PFSK-1 (cell line): ENCODE data around the gene SLC12A4.
"Not testable (repeated sequence)": the region's sequence is repeated elsewhere in the genome, so short reads cannot be mapped to it uniquely, and the experiment has no call there.

Experiments
- FOXP2 ChIP-seq: optimal IDR thresholded peaks from 2 replicates; pipeline ENCODE3; 2011; ENCODE audit warnings: borderline replicate concordance, control low read depth, inconsistent platforms; ENCODE audit not compliant: insufficient read depth; ENCODE audit errors: extremely low read length, extremely low read depth
- POLR2AphosphoS5 ChIP-seq: IDR thresholded peaks from 2 replicates; pipeline ENCODE4 v1.6.1; 2012; ENCODE audit warnings: low read depth, mild to moderate bottlenecking, control low read depth, low read length, moderate library complexity
- SIN3A ChIP-seq: IDR thresholded peaks from 2 replicates; pipeline ENCODE4 v1.6.1; 2012; ENCODE audit warnings: mild to moderate bottlenecking, low read length, moderate library complexity, borderline replicate concordance; ENCODE audit not compliant: insufficient read depth
- TAF1 ChIP-seq: IDR thresholded peaks from 2 replicates; pipeline ENCODE4 v1.6.1; 2012; ENCODE audit warnings: low read length, control low read depth, borderline replicate concordance; ENCODE audit not compliant: insufficient read depth
- TF ChIP-seq, protein P1 (sequence below), 2 experiments: IDR thresholded peaks; 2 replicates each; pipeline versions ENCODE4 v1.6.1 to v1.8.0; 2011 to 2012; ENCODE audit warnings: low read depth in 2 of 2, low read length in 2 of 2, control low read depth in 1 of 2, inconsistent platforms in 1 of 2, mild to moderate bottlenecking in 1 of 2, moderate library complexity in 1 of 2; ENCODE audit not compliant: insufficient read depth in 1 of 2

SLC12A4 gene

DNA sequence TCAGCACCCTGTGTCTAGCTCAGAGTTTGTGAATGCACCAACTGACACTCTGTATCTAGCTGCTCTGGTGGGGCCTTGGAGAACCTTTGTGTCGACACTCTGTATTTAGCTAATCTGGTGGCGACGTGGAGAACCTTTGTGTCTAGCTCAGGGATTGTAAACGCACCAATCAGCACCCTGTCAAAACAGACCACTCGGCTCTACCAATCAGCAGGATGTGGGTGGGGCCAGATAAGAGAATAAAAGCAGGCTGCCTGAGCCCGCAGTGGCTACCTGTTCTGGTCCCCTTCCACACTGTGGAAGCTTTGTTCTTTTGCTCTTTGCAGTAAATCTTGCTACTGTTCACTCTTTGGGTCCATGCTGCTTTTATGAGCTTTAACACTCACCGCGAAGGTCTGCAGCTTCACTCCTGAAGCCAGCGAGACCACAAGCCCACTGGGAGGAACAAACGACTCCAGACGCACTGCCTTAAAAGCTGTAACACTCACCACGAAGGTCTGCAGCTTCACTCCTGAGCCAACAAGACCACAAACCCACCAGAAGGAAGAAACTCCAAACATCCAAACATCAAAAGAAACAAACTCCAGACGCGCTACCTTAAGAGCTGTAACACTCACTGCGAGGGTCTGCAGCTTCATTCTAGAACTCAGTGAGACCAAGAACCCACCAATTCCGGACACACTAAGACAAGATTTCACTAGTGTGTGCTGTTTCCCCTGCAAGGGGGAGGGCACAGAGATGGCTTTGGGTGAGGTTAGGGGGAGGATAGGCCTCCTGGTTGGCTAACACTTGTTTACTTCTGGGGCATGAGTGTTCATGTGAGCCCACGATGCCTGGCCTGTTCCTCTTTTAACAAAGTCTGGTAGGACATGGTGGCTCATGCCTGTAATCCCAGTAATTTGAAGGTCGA lies 30.6 kb upstream of the SLC12A4 start, which contains the start of gene DPEP2:
DPEP2 (minus strand) TSS at position 706 of the 910 bp plus-strand sequence. CDS start 6,272 bp downstream, outside the sequence.
- TF ChIP-seq SIN3A, FOXP2, POLR2AphosphoS5: not testable (repeated sequence)

DNA sequence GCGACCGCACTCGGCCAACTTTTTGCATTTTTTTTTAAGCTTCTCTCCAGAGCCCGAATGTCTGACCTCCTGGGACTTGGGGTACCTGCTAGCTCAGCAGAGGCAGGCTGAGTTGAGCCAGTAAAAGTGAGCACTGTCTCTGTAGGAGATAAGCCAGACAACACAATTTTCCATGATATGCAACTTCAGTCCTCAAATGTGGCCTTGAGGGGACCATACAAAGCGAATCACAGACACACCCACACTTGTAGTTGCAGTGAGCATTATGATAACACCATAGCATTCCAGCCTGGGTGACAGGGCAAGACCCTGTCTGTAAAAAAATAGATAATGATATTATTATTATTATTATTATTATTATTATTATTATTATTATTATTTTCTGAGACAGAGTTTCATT lies 28.2 kb upstream of the SLC12A4 start:
- TF ChIP-seq SIN3A, result no peak
- TF ChIP-seq, protein P1, sequence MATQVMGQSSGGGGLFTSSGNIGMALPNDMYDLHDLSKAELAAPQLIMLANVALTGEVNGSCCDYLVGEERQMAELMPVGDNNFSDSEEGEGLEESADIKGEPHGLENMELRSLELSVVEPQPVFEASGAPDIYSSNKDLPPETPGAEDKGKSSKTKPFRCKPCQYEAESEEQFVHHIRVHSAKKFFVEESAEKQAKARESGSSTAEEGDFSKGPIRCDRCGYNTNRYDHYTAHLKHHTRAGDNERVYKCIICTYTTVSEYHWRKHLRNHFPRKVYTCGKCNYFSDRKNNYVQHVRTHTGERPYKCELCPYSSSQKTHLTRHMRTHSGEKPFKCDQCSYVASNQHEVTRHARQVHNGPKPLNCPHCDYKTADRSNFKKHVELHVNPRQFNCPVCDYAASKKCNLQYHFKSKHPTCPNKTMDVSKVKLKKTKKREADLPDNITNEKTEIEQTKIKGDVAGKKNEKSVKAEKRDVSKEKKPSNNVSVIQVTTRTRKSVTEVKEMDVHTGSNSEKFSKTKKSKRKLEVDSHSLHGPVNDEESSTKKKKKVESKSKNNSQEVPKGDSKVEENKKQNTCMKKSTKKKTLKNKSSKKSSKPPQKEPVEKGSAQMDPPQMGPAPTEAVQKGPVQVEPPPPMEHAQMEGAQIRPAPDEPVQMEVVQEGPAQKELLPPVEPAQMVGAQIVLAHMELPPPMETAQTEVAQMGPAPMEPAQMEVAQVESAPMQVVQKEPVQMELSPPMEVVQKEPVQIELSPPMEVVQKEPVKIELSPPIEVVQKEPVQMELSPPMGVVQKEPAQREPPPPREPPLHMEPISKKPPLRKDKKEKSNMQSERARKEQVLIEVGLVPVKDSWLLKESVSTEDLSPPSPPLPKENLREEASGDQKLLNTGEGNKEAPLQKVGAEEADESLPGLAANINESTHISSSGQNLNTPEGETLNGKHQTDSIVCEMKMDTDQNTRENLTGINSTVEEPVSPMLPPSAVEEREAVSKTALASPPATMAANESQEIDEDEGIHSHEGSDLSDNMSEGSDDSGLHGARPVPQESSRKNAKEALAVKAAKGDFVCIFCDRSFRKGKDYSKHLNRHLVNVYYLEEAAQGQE (IDR thresholded peaks at IDR 0.05; ENCODE audit: insufficient read depth in 1 of 2, low read depth in 2 of 2, low read length in 2 of 2), result no peak
- TF ChIP-seq POLR2AphosphoS5, result no peak
- no peak for TF ChIP-seq TAF1
- TF ChIP-seq FOXP2, result no peak

DNA sequence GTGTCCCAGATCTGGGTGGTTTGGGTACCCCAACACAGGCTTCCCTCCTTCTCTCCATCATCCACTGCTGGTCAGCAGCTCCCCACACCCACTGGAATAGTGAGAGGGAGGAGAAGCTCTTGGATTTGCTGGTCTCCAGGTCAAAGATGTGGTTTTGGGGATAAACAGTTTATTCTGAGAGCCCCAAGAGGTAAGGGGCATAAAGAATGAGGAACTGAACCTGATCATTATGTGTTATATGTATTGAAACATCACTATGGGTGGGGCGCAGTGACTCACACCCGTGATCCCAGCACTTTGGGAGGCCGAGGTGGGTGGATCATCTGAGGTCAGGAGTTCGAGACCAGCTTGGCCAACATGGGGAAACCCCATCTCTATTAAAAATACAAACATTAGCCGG lies 27.0 kb upstream of the SLC12A4 start:
- TF ChIP-seq, protein P1 (IDR thresholded peaks at IDR 0.05; ENCODE audit: insufficient read depth in 1 of 2, low read depth in 2 of 2, low read length in 2 of 2), result no peak
- TF ChIP-seq SIN3A, result no peak
- TF ChIP-seq TAF1, result no peak
- TF ChIP-seq POLR2AphosphoS5, result no peak
- TF ChIP-seq FOXP2, result no peak

DNA sequence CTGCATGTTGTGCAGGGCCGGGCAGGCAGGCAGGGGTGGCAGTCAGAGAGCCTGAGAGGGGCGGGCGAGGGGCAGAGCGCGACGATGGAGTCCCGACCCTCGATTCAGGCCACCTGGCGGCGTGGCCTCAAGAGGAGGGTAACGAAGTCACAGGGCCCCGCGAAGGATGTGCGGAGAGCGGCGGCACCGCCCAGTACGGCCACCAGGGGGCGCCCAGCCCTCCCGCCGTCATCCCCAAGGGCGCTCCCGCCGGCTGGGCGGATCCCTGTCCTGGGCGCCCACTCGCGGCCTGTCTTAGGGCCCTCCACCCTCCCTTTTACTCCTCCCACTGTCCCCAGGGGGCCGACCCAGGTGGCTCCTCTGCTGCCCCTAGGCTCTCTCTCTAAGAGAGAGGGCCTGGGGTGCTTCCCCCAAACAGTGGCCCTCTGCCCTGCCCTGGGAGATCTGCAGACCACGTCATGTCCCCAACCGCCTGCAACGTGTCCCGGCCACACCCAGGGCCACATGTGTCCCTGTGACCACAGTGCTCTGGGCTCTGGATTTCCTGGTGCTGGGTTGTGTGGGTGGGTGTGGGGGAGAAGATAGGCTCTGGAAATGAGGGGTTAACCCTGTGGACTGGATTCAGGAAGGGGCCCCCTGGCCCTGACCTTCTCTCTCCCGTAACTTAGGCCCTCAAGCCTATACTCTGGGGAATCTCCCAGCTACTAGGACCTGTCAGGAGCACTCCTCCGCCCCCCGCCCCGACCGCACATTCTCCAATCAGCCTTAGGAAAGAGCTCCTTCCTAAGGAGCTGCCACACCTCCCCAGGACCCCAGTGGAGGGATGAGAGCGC lies 25.0 kb upstream of the SLC12A4 start:
- TF ChIP-seq FOXP2, result no peak
- no peak for TF ChIP-seq TAF1
- TF ChIP-seq, protein P1 (IDR thresholded peaks at IDR 0.05; ENCODE audit: insufficient read depth in 1 of 2, low read depth in 2 of 2, low read length in 2 of 2), result no peak
- TF ChIP-seq POLR2AphosphoS5, result no peak
- no peak for TF ChIP-seq SIN3A

DNA sequence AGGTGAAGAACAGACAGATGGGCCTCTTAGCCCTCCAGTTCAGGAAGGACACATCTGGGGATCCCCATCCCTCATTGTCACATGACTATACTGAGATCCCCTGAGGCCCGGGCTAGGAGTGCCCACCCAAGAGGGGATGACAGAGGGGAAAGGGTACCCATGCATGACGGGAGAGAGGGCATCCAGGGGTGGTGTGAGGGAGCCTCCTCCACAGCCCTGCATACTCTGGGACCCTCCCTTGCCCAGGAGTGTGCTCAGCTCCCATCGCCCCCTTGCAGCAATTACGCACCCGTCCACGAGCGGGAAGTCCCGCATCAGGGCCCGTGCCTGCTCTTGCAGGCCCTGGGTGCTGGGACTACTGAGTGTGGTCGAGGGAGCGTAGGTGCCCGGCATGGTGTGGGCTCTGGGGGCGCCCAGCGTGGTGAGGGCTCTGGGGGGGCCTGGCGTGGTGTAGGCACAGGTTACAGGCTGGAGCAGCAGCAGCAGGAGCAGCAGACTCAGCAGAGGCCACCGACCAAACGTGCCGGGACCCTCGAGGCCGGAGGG lies 24.3 kb upstream of the SLC12A4 start:
- peak; percentile 3 for TF ChIP-seq FOXP2
- TF ChIP-seq, protein P1 (IDR thresholded peaks at IDR 0.05; ENCODE audit: insufficient read depth in 1 of 2, low read depth in 2 of 2, low read length in 2 of 2), result no peak
- no peak for TF ChIP-seq TAF1
